Ishikawa (cell line): ENCODE data around the gene IGFBP6.

Experiments
- CREB1 ChIP-seq: IDR thresholded peaks from 2 replicates; pipeline ENCODE4 v1.6.1; 2012; ENCODE audit warnings: low read depth
- EGR1 ChIP-seq: IDR thresholded peaks from 2 replicates; pipeline ENCODE4 v1.6.1; 2012
- EP300 ChIP-seq: IDR thresholded peaks from 2 replicates; pipeline ENCODE4 v1.6.1; 2012; ENCODE audit warnings: borderline replicate concordance
- FOXM1 ChIP-seq: IDR thresholded peaks from 2 replicates; pipeline ENCODE4 v1.6.1; 2012; ENCODE audit warnings: low read depth, borderline replicate concordance
- MAX ChIP-seq: IDR thresholded peaks from 2 replicates; pipeline ENCODE4 v1.6.1; 2012
- RAD21 ChIP-seq: IDR thresholded peaks from 2 replicates; pipeline ENCODE4 v1.6.1; 2012; ENCODE audit warnings: low read depth
- TAF1 ChIP-seq: IDR thresholded peaks from 2 replicates; pipeline ENCODE4 v1.6.1; 2012; ENCODE audit warnings: low read depth, mild to moderate bottlenecking
- TCF12 ChIP-seq: IDR thresholded peaks from 2 replicates; pipeline ENCODE4 v1.6.1; 2012; ENCODE audit warnings: low read depth

GRCh38 chr12:53147181-53147580 lies 49.7 kb downstream of the IGFBP6 start:
- no peak for TF ChIP-seq MAX
- TF ChIP-seq EP300 = no peak
- no peak for TF ChIP-seq RAD21
- no peak for TF ChIP-seq TCF12
- TF ChIP-seq EGR1 = no peak
- no peak for TF ChIP-seq CREB1
- TF ChIP-seq FOXM1 = no peak
- TF ChIP-seq TAF1 = no peak
